Measurements from ENCODE around the gene ADAMTS3.
A peak's percentile ranks its signal among the peaks of the same experiment; 100 is the strongest.
"Not testable (repeated sequence)": the region's sequence is repeated elsewhere in the genome, so short reads cannot be mapped to it uniquely, and the experiment has no call there.

ADAMTS3 gene

DNA sequence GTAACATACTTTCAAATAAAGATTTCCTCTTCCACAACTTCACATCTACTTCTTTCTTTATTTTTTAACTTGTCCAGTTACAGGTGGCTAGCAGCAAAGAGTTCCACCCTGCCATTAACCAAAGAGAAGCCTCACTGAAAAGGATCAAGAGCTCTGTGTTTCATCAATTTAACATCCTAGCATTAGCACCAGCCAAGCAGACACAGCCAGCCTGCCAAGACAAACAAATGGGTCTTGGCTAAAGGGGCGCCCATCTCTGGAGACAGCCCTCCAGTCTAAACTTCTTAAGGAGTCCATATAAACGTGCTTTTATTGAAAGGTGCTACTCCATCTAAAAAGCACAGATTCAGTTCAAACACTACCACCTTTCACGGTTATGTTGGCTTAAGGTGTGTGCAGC is 105.3 kb downstream of the ADAMTS3 start:
- DNase-seq: peak; percentile 60

DNA sequence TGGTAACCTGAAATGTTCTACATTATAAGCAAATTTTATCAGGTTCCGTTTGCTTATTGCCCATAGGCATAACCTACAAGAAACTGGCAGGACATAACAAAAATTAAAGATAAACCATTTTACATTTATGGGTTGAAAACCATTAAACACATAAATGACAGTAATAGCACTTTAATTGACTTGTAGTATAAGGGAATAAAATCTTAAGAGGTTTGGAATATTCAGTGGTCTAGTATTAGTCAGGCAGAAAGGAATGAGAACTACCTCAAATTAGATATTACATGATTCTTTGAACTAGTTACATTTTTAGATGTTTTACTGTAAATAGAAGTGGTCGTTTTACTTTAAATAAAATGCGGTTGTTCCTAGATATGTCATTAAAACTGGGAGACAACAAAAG is 111.9 kb downstream of the ADAMTS3 start:
- DNase-seq: no peak

DNA sequence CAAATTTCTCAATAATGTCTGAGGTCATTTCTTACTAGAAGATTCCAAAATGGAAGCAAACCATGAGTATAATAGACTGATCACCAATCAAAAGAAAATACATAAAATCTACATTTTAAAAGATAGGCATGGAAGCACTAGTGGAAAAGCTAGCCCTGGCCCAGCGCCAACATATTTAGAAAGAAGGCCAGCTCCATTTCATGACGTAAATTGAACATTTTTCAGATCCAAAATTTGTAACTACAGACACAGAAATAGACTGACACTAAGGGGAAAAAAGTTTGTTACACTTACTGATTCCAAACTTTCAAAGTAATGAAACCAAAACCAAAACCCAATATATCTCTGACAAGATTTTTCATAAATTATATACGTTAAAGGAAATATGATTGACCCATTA is 117.7 kb downstream of the ADAMTS3 start:
- peak; percentile 65 for DNase-seq

DNA sequence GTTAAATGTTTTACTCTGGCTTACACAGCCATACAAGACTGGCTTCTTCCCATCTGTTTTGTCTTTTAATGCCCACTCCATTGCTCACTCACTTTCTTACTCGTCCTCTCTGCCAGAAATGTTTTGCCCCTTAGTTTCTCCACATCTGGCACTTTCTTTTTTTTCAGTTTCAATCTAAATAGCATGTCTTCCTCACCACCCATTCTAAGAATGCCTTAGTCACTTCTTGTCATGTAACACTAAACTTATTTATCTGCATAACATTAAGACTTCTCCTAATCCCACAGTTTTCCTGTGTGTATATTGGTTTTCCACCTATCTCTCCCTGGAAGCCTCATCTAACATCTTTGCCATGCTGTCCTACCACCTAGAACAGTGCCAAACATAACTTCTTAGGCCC is 119.3 kb downstream of the ADAMTS3 start:
- no peak for DNase-seq

DNA sequence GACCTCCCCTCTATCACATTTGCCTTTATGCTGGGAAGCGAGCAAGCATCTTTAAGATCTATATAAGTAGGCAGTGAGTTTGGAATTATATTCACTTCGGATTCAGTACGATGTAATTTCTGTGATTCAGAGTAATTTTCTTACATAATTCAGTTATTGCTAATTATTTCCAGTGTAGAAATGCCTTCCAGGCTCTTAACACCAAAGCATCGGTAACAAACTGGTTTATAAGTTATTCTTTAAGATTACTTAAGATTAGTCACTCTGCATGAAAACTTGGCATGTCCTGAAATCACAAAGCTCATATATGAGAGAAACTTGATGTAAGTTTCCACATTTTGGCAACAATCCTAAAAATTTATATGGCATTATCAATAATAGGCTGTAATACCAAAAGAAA is 120.8 kb downstream of the ADAMTS3 start:
- no peak for DNase-seq

DNA sequence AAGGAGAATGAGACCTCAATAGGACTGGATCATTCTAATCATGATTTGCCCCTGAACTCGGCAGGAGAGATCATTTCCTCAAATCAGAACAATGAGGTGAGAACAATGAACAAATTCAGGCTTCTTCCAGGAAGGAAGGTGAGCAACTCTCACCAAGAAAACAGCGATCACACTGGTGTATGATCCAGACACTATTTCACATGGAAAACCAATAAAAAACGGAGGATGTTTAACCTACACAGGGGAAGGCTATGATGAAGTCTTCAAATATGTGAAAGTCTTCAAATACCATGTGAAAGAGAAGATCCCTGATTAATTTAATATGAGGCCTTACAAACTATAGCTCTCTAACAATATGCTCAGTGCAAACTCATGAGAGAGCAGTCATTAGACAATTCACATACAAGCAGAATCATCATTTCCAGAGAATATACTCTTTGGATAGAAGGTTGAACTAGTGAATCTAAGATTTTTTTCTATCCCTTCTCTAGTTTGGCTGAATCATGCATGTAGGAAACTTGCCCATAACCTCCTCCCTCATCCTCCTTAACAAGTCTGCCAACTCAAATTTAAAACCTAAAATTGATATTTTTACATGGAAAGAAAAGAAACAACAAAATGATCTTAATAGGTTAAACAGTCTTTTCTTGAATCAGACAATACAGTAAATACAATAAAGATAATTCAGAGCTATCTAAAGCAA is 122.5 kb downstream of the ADAMTS3 start:
- DNase-seq: no peak

DNA sequence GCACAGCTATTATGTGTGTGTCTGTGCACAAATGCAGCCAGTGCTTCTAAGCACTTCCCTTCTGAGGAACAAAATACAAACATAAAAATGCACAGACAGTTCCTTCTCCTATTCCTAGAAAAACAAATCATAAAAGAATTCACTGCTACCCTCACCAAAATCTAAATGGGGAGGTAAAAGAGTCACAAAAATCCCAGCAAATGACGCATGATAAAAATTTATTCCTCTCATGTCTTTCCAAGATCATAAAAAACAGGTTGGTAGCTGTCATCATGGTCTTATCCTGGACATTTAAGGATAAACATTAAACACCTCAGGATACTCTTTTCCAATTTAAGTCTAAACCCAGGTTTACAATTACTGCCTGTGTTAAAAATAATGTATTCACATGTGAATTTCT is 124.9 kb downstream of the ADAMTS3 start:
- DNase-seq: no peak

DNA sequence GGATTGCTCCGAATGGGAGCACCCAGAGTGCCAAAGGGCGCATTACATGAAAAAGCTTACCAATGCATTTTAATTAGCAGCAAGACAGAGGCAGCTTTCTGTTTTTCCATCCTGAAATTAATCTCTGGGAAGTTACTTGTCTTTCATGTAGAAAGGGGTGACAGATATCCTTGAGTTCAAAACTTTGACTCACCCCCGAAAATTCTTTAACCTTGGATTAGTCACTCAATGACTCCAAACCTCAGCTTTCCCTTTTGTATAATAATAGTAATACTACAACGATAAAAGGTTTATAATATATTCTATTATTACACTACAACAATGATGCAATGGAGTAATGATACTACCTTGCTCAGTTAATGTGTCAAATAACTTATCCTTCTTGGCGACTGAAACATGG is 126.3 kb downstream of the ADAMTS3 start:
- DNase-seq: no peak

DNA sequence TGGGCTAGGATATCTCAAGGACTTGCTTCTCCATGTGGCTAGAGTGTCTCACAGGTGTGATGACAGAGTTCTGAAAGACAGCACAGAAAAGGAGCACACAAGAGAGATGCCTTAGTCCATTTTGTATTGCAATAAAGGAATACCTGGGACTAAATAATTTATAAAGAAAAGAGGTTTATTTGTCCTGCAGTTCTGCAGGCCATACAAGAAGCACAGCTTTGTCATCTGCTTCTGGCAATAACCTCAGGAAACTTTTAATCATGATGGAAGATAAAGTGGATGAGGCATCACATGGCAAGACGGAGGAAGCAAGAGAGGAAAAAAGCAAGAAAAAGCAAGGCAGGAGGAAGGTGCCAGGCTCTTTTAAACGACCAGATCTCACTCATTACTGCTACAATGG is 126.9 kb downstream of the ADAMTS3 start:
- DNase-seq: no peak

DNA sequence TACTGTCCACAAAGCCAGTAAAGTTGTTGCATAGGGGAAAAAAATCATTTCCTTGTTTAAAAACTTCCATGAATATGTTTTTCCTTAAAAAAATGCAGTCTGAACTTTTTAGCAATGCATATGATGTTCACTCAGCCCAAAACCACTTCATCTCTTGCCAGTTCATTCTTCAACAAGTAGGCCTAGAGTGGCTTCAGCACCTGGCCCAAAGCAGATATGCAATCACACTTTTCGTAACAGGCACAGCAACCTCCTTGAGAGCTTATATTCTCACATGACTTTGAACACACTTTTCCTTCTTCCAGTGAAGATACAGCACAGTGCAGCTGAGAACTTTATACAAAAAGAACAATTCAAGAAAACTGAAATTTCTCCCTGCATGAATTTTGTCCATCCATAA is 128.6 kb downstream of the ADAMTS3 start:
- DNase-seq: no peak

DNA sequence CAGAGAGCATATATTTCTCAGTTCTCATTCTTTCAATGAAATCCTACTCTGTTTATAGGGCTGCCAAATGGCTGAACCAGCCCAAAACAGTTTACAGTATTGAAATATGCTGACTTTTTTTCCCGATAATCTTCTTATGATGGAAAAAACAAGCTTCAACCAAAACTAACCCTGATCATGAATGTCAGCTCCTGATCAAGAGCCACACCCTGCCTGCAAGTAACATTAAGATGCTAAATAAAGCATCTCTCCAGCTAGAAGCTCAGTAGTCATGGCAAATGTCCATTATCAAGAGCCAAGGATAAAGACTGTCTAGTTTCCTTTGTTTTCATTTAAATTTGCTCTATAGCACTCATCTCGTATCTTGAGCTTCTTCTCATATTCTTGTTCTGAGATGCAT is 136.0 kb downstream of the ADAMTS3 start:
- no peak for DNase-seq

DNA sequence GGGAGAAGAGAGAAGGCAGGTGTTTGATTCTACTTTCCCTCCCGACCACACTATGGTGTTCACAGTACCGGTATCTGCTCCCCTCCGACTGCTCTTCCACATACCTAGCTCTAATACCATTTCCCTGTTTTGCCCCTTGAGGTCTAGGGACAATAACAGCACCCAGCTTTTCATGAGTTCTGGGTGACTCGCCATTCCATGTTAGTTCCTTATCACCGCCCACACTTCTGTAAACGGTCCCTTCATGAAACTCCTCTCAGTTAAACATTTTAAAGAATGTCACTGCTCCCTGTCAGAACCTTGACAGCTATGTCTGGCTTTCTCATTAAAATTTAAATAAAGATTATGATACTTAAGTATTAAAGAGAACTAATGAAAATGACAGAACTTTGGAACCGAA is 136.7 kb downstream of the ADAMTS3 start:
- DNase-seq: no peak

DNA sequence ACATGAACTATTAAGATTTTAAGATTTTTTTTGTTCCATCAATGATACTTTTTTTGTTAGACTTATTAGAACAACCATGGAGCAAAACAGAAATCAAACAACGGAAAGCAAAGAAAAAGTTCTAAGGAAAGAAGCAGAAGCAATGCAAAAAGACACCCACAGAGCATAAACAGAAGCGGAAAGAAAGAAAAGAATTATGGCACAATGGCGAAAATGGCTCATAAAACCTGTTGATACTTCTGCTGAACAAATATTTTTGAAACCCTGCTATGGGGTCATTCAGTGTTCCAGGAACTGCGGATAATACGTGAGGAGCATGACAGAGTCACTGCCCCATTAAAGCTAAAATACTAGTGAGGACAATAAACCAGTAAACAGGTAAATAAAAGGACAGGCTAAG is 138.0 kb downstream of the ADAMTS3 start:
- no peak for DNase-seq

DNA sequence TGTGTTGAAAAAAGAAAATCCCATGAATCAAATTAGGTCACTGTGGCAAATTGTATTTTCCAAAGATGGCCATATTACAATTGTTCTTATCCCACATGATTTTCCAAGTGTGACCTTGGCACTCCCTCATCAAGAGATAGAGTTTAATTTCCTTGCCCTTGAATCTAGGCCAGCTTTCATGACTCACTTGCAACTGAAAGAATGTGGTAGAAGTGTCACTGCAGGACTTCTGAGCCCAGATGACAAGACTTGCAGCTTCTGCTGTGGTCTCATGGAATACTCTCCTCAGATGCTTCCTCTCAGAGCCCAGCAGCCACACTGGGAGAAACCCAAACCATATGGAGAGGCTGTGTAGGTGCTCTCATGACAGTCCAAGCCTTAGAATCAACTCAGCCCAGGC is 139.0 kb downstream of the ADAMTS3 start:
- no peak for DNase-seq

DNA sequence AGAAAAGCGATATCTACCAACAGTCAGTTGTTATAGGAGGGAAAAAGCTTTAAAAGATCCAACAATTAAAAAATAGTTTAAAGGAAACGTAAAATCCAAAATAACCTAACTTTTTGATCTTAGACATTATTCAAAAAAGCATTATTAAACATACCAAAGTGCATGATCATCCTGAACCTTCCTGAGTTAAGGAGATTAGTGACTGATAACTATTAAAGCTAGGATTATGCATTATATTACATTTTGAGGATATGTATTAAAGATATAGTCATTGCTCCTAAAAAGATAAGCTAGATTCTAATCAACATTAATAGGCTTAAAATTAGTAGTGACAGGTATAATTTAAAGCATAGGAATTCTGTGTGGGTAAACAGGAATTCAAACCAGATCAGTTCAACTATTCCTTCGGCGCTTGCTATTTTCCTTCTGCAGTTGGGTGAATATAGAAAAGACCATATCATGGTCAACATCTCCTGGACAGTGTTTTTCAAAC is 139.6 kb downstream of the ADAMTS3 start:
- DNase-seq: no peak

DNA sequence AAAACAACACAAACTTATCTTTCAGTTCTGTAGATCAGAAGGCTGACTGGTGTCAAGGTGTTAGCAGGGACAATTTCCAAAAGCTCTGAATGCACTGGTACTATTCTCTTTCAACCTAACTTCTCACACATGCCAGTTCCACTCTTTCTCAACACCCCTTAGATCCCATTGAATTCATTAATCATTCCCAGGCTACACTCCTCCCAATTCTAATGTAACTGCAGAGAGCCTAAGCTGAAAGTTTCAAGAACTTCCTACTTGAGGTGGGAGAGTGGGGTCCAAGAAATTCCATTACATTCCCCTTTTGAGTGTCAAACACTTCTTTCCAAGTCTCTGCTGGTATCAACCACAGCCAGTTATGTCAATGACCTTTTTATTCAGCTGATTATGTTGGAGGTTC is 142.0 kb downstream of the ADAMTS3 start:
- no peak for DNase-seq

DNA sequence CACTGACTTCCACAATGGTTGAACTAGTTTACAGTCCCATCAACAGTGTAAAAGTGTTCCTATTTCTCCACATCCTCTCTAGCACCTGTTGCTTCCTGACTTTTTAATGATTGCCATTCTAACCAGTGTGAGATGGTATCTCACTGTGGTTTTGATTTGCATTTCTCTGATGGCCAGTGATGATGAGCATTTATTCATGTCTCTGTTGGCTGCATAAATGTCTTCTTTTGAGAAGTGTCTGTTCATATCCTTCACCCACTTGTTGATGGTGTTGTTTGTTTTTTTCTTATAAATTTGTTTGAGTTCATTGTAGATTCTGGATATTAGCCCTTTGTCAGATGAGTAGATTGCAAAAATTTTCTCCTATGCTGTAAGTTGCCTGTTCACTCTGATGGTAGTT is 143.1 kb downstream of the ADAMTS3 start:
- DNase-seq: not testable (repeated sequence)

DNA sequence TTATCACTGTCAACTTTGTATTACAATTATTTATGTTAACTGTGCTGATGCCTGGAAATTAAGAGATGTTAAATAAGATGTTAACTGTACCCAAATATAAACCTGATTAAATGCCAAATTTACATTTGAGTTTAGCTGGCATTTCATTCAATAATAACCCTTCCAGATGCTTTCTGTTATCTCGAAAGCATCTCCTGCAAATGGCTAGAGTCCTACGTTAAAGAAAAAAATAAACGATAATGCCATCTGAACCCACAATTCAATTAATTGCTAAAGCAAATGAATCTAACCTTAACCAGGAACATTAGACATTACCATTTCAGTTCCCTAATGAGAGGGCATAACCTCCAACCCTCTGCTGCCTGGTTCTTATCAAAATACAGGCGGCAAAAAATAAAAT is 145.0 kb downstream of the ADAMTS3 start:
- no peak for DNase-seq

DNA sequence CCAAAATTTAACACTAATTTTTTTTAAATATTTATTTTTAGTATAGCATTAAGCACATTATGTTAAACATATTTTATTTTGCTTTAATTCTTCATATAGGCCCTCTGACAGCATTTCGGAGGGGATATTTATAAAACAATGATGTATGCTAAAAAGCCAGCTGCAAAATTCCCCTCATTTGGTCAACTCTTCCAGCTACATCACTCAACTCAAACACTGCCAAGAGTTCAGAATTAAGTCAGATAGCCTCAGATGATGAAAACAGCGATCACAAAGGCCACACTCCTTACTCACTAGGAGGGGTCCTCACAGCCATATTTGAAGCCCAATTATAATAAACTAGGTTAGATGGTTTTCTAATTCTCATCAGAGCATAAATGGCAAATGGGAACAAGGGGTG is 146.6 kb downstream of the ADAMTS3 start:
- DNase-seq: no peak

DNA sequence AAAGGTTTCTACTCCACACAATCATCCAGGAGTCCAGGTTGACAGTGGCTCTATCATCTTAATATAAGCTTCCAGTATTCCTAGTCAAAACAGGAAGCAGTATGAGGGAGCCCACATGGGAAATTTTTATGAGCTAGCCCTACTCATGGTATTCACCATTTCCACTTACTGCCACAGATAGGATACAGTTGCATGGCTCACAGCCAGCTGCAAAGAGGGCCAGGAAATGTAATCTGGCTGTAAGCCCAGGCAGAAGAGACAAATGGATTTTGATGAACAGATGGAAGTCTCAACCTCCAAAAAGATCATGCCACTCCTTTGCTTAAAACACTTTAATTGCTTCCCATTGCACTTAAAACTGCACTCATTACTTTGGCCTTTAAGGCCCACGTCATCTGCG is 150.6 kb downstream of the ADAMTS3 start:
- peak; percentile 79 for DNase-seq

DNA sequence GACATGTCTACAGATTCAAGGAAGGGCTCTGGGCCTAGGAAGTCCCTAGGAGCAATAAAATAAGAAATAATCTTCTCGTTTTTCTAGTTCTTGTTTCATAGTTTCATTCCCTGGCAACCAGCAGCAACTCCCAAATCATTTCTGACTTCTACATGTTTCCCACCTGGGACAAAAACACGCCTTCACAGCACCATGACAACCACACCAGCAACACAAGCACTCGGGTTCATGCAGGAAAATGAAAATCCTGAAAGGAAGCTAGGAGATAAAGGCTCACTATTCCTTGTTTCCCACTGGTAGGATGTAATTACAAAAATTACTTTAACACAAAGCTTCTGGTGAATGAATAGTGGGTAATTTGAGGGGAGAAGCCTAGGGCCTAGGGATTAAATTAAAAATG is 158.9 kb downstream of the ADAMTS3 start:
- peak; percentile 43 for DNase-seq

DNA sequence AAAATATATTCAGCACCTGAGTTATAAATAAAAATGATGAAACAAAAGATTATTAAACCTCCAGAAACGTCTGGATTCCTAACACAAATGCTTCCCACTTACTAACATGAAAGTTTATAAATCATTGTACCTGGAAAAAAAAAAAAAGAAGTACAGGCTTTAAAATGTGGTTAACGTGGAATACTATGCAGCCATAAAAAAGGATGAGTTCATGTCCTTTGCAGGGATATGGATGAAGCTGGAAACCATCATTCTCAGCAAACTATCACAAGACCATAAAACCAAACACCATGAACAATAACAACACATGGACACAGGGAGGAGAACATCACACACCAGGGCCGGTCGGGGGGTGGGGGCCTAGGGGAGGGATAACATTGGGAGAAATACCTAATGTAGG is 160.5 kb downstream of the ADAMTS3 start:
- no peak for DNase-seq

DNA sequence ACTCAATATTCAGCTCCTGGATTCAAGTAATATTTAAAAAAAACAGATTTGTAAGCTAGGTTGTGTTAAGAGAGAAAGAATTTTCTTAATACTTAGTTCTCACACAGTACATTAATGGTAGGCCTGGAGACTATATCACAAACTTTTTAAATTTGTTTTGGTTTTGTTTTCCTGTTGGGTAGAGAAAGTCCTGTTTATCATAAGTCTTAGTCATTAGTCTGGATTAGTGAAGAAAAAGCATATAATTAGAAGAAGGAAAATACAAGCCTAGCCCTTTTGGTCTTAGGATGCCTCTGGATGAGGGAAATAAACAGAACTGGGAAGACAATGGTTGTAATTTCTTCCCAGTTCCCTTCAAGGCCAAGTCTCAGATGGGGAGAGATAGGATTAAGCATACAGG is 163.6 kb downstream of the ADAMTS3 start:
- no peak for DNase-seq

DNA sequence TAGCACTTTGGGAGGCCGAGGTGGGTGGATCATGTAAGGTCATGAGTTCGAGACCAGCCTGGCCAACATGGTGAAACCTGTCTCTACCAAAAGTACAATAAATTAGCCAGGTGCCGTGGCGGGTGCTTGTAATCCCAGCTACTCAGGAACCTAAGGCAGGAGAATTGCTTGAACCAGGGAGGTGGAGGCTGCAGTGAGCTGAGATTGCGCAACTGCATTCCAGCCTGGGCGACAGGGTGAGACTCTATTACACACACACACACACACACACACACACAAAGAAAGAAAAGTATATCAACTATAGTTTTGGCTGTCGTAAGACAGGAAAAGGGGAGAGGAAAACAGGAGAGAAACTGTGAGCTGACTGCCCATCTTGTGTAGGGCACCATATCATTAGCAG is 171.7 kb downstream of the ADAMTS3 start:
- no peak for DNase-seq

DNA sequence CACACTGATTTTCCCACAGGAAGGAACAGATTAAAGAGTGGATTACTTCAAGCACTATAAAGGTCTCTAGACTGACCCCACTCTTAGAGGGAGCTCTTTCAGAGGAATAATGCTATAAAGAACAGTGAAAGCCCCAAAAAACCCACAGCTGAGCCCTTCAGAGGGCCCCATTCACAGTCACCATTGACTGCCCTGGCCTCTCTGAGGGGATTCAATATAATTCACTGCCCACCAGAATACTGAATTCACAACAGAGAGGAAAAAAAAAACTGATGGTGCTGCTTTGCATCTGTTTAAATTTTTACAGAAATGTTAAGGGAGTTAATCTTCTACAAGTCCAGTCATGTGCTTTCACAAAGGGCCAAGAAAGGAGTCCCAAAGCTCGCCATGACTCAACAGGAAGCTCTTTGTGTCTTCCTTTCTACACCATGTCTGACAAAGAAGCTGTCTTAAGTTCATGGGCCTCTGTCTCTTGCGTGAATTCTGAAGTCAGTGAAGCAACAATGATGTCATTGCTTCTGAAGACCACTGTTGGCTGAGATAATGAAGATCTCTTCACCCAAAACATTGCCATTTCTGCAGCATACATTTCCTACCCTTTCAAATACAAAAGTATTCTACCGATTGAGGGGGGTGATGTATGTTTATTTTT is 174.9 kb downstream of the ADAMTS3 start:
- DNase-seq: no peak

Measured in femur (tissue), 1 donor.